22Rv1 (cell line): ENCODE measurements around the gene DUS4L.

Experiments used
- CTCF ChIP-seq: fragments of 450-650 bp; IDR thresholded peaks from 2 replicates; pipeline ENCODE4 v1.5.1; 2017; ENCODE audit warnings: mild to moderate bottlenecking
- ZFX ChIP-seq: fragments of 450-650 bp; IDR thresholded peaks from 2 replicates; pipeline ENCODE4 v1.6.1; 2017; ENCODE audit warnings: antibody characterized with exemption, borderline replicate concordance

- no peak; the same call in 1 of the 2 replicates for TF ChIP-seq CTCF
- TF ChIP-seq ZFX = no peak
Observed at GRCh38 chr7:107580716-107581383, 17.1 kb downstream of the DUS4L start.
